Naive thymus-derived CD8-positive, alpha-beta T cell (primary cell): ENCODE measurements around the gene DCPS. TPM values are rescaled to one million over a fixed set of nuclear protein-coding genes. Genes with fewer than 3 reads are reported as not detected.
"Not testable (repeated sequence)": the region's sequence is repeated elsewhere in the genome, so short reads cannot be mapped to it uniquely, and the experiment has no call there.

Source experiments
- ATAC-seq, 2 donors: fragments of 150-1000 bp; cut with Tn5 transposase in 1 of 2; sonication (Bioruptor Pico), chemical (Tn5 transposase) in 1 of 2; 1 replicate in 1 of 2; 2 replicates in 1 of 2; pipeline ENCODE4 v1.10.0; 2021; ENCODE audit warnings: mild to moderate bottlenecking in 2 of 2, moderate library complexity in 2 of 2
- POLR2A ChIA-PET: fragments of 350-600 bp; sonication (Branson Sonifier 250); formaldehyde crosslinking; loops from one replicate; lab custom pipeline; 2021; ENCODE audit warnings: antibody characterized with exemption; lab: Charles Lee
- DNase-seq, 10 donors: peaks; one replicate each; pipeline versions ENCODE4 v3.0.0 to v3.0.0-alpha.2; 2020 to 2022
- H3K27ac Mint-ChIP-seq, 10 donors: one replicate each; pipeline ENCODE4 v1.8.0; 2020 to 2022; ENCODE audit warnings: mild to moderate bottlenecking in 10 of 10, mixed read lengths in 10 of 10, moderate library complexity in 4 of 10, inconsistent platforms in 1 of 10
- H3K27me3 Mint-ChIP-seq, 5 donors: one replicate each; pipeline ENCODE4 v1.8.0; 2021 to 2022; ENCODE audit warnings: mixed read lengths in 5 of 5
- H3K36me3 Mint-ChIP-seq, 3 donors: one replicate each; pipeline ENCODE4 v1.8.0; 2020 to 2022; ENCODE audit warnings: mixed read lengths in 3 of 3, mild to moderate bottlenecking in 2 of 3, inconsistent platforms in 1 of 3
- H3K4me1 Mint-ChIP-seq, 4 donors: one replicate each; pipeline ENCODE4 v1.8.0; 2021 to 2022; ENCODE audit warnings: mixed read lengths in 4 of 4
- H3K4me3 Mint-ChIP-seq, 10 donors: one replicate each; pipeline ENCODE4 v1.8.0; 2020 to 2022; ENCODE audit warnings: mild to moderate bottlenecking in 10 of 10, mixed read lengths in 10 of 10, moderate library complexity in 6 of 10, inconsistent platforms in 1 of 10
- H3K9me3 Mint-ChIP-seq, 9 donors: one replicate each; pipeline ENCODE4 v1.8.0; 2020 to 2022; ENCODE audit warnings: mixed read lengths in 9 of 9, mild to moderate bottlenecking in 3 of 9, inconsistent platforms in 1 of 9, moderate library complexity in 1 of 9
- polyA plus RNA-seq, 3 donors: library from polyadenylated mRNA; unstranded; fragments of 300-500 nt; fragmentation: Illumina TruSeq; gene quantifications; one replicate each; pipeline ENCODE4 v1.2.3, GENCODE V29; 2021
- total RNA-seq, 8 experiments: library from RNA in 2 of 8; stranded (reverse) in 2 of 8; gene quantifications; one replicate each; pipeline ENCODE4 v1.2.3 and lab custom pipeline; 2021 to 2026

The DCPS gene
- total and polyA plus RNA-seq, 5 experiments from 2014 or later, result 13.9 to 47.2 (median 36.7) TPM

DNA sequence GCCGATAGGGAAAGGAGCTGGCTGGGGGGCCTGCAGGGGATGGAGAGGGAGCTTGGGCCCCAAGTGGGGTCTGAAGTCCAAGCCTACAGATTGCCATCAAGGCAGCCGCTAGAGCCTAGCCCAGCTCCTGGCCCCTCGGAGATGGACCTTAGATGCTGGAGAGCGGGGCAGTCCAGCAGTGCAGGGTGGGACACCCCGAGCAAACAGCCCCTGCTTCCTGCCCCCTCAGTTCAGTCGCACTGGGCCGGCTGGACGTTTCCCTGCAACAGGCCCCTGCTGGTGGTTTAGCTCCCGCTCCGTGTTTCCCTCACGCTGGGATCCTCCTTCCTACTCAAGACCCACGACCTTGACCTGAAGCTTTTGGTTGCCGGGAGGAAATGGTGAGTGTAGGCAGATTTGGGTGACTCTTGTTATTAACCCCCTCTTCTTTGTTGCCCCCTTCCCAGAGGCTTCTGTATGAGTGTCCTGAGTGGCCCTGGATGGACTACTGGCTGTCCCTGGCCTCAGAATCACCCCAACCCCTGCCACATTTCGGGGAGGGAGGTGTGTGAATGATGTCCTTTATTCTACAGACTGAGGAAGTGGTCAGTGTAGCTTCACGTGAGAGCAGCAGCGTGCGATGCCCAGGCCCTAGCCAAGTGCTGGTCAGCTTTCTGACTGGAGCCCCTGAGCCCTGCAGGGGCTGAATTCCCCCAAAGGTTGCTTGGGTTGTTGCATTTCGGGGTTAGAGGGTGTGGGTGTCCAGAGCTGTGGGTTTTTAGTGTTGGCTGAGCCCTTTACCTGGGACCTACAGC lies 54.3 kb downstream of the DCPS start:
- POLR2A ChIA-PET, result no interaction called here
- H3K27ac Mint-ChIP-seq, result peak overlapping the region in 1 of 10 donors; percentile 28
- ATAC-seq, result no peak
- peak overlapping the region in 3 of 10 donors; percentile 43 to 82 (median 68) for H3K4me3 Mint-ChIP-seq
- no peaks in the 10 kb centered on the region for H3K36me3 Mint-ChIP-seq
- H3K27me3 Mint-ChIP-seq, result no peaks in the 10 kb centered on the region
- DNase-seq, result no peak
- H3K4me1 Mint-ChIP-seq, result peaks cover 7 to 37% (median 23%) of the 10 kb centered on the region in 4 donors
- H3K9me3 Mint-ChIP-seq, result peaks cover 0 to 1% (median 0%) of the 10 kb centered on the region in 9 donors

DNA sequence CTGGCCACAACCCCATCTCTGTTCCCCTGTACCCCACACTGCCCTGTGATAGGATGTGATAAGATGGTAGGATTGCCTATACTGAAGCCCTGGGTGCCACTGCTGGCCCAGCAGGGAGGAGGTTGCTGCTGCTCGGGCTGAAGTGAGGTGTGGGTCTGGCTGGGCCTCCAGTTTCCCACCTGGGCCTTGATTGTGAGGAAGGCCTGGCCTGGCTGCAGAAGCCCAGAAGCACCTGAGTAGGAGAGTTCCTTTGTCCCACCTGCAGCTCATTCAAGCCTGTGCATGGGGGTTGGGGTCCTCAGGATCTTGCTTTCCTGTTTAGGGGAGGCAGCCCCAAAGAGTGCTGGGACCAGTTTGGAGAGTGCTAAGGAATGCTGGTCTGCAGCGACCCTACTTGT lies 54.9 kb downstream of the DCPS start:
- no peak for DNase-seq
- H3K27ac Mint-ChIP-seq, result no peak overlapping the region
- POLR2A ChIA-PET, result no interaction called here
- H3K9me3 Mint-ChIP-seq, result peaks cover 0 to 1% (median 0%) of the 10 kb centered on the region in 9 donors
- no peak for ATAC-seq
- no peaks in the 10 kb centered on the region for H3K36me3 Mint-ChIP-seq
- H3K27me3 Mint-ChIP-seq, result no peaks in the 10 kb centered on the region
- no peak overlapping the region for H3K4me3 Mint-ChIP-seq
- H3K4me1 Mint-ChIP-seq, result peaks cover 7 to 31% (median 19%) of the 10 kb centered on the region in 4 donors

DNA sequence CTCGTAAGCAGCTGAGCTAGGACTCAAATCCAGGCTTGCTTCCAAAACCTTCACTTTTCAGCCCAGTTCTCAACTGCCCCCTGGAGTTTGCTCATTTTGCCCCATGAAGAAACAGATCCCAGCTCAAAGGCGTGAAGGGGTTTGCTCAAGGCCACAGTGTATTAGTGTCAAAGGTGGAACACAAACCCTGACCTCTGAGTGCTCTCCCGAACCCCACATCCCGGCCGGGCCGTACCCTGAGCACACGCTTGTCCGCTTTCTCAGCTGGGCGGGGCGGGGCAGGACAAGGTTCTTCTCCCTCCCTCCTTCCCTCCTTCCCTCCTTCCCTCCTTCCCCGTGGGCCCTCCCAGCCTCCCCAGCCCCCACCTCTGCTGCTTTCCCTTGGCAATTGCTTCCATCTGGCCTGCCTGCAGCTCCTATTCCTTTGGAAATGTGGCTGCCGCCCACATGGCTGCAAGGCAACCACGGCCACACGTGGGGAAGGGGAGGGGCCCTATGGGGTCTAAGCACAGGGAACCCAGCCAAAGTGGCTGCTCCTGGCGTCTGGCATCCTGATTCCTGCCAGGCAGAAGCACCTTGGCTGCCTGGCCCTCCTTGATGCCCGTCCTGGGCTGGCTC lies 55.7 kb downstream of the DCPS start:
- no peak overlapping the region for H3K27ac Mint-ChIP-seq
- POLR2A ChIA-PET, result no interaction called here
- H3K27me3 Mint-ChIP-seq, result no peaks in the 10 kb centered on the region
- H3K4me3 Mint-ChIP-seq, result no peak overlapping the region
- DNase-seq (no peak), ATAC-seq (no peak)
- H3K4me1 Mint-ChIP-seq, result peaks cover 7 to 25% (median 15%) of the 10 kb centered on the region in 4 donors
- H3K9me3 Mint-ChIP-seq, result peaks cover 0 to 1% (median 0%) of the 10 kb centered on the region in 9 donors
- no peaks in the 10 kb centered on the region for H3K36me3 Mint-ChIP-seq

DNA sequence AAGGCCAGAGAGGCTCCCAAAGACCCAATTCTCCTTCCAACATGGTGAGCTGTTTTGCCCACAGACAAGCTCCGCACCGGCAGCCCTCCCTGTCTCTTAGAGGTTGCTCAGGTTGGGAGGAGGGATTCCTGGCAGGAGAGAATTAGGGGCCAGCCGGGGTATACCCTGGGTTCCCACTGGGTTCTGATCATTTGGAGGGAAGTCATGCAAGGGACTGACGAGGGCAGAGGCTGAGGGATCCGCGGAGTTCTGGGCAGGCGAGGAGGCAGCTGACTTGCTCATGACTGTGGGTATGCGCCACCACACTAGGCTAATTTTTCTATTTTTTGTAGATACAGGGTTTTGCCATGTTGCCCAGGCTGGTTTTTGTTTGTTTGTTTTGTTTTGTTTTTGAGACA lies 56.2 kb downstream of the DCPS start:
- no peaks in the 10 kb centered on the region for H3K27me3 Mint-ChIP-seq
- peak overlapping the region in 2 of 10 donors; percentile 9 to 31 for H3K27ac Mint-ChIP-seq
- ATAC-seq (no peak), DNase-seq (no peak)
- peaks cover 0 to 1% (median 0%) of the 10 kb centered on the region in 9 donors for H3K9me3 Mint-ChIP-seq
- H3K4me1 Mint-ChIP-seq, result peaks cover 2 to 20% (median 10%) of the 10 kb centered on the region in 4 donors
- no peak overlapping the region for H3K4me3 Mint-ChIP-seq
- POLR2A ChIA-PET, result no interaction called here
- H3K36me3 Mint-ChIP-seq, result no peaks in the 10 kb centered on the region

DNA sequence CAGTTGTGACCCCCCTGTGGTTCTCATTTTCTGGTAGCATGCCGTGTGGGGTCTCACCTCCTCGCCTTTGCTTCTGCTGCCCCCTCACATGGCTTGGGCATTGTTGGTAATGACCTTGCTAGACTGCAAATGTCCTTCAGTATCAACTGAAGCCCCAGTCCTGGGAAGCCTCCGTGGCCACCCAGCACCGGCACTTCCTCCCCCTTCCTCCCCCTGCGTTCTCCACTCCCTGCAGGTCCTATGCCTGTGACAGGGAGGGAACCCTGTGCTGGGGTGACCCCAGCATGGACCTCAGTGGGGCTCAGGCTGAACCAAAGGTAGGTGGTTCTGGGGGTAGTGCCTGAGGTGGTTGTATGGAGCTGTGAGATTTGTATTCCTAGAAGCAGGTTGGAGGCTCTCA lies 57.5 kb downstream of the DCPS start:
- no peak for ATAC-seq
- no peak for DNase-seq
- peaks cover 0 to 1% (median 0%) of the 10 kb centered on the region in 9 donors for H3K9me3 Mint-ChIP-seq
- POLR2A ChIA-PET, result no interaction called here
- no peak overlapping the region for H3K4me3 Mint-ChIP-seq
- H3K27ac Mint-ChIP-seq, result peak overlapping the region in 1 of 10 donors; percentile 53
- H3K4me1 Mint-ChIP-seq, result peaks cover 2 to 13% (median 9%) of the 10 kb centered on the region in 4 donors
- H3K27me3 Mint-ChIP-seq, result no peaks in the 10 kb centered on the region
- H3K36me3 Mint-ChIP-seq, result no peaks in the 10 kb centered on the region

DNA sequence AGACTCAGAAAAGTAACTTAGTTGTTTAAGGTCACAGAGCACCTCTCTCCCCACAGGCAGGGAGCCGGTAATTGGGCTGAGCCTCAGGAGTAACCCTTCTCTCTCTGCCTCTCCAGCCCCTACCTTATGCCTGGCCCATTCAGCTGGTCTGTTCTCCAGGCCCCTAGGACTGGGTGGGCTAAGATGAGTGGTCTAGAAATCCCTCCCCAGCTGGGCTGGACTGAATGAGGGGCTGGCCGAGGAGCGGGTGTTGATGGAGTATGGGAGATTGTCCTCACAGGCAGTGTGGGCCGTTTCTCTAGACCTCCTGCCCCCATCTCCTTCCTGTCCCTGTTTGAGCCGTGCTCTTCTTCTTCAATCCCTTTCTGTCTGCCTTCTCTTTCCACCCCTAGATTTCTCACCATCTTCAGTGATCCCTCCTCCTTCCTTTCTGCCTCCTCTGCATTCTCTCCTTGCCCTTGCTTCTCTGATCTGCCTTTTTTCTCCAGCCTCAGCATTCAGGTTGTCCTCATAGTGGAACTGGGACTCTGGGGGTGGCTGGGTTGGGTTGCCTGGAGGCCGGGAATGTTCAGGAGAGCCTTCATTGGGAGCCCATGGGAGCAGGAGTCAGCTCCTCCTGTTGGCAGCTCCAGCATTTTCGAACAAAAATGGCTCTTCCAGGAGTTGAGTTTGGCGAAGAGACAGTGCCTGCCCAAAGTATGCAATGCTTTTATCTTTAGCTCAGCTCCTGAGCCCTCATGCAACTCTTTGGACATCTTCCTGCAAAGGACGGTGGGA lies 59.2 kb downstream of the DCPS start:
- no peaks in the 10 kb centered on the region for H3K9me3 Mint-ChIP-seq
- no peaks in the 10 kb centered on the region for H3K36me3 Mint-ChIP-seq
- no peaks in the 10 kb centered on the region for H3K27me3 Mint-ChIP-seq
- peak overlapping the region in 1 of 10 donors; percentile 33 for H3K27ac Mint-ChIP-seq
- no peak for DNase-seq
- ATAC-seq, result no peak
- POLR2A ChIA-PET, result no interaction called here
- no peak overlapping the region for H3K4me3 Mint-ChIP-seq
- peaks cover 0 to 10% (median 7%) of the 10 kb centered on the region in 4 donors for H3K4me1 Mint-ChIP-seq

DNA sequence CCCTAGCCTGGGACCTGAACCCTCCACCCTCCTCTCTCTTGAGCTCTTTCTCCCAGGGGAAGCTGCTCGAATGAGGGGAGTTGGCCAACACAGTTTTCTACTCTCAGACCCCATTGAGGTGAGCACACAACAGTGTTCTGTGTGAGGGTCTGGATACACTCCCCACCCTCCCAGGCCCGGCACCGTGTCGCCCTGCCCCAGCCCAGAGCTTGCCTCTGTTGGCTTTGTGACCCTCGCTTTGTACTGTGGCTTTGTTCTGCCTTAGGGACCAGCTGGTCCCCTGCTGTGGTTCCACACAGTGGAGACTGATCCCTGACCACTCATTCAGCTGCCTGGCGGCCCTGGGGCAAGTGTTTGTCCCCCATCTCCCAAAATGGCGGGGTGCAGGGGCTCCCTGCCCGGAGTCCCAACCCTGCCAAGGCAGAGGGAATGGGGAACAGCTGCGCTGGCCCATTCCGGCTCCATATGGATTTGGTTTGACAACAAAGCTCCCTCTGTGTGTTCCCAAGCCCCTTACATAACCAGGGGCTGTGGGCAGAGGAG lies 59.9 kb downstream of the DCPS start:
- no peaks in the 10 kb centered on the region for H3K36me3 Mint-ChIP-seq
- H3K9me3 Mint-ChIP-seq, result no peaks in the 10 kb centered on the region
- no peaks in the 10 kb centered on the region for H3K27me3 Mint-ChIP-seq
- no peak overlapping the region for H3K4me3 Mint-ChIP-seq
- POLR2A ChIA-PET, result no interaction called here
- peaks cover 0 to 11% (median 7%) of the 10 kb centered on the region in 4 donors for H3K4me1 Mint-ChIP-seq
- ATAC-seq (no peak), DNase-seq (no peak)
- H3K27ac Mint-ChIP-seq, result no peak overlapping the region

DNA sequence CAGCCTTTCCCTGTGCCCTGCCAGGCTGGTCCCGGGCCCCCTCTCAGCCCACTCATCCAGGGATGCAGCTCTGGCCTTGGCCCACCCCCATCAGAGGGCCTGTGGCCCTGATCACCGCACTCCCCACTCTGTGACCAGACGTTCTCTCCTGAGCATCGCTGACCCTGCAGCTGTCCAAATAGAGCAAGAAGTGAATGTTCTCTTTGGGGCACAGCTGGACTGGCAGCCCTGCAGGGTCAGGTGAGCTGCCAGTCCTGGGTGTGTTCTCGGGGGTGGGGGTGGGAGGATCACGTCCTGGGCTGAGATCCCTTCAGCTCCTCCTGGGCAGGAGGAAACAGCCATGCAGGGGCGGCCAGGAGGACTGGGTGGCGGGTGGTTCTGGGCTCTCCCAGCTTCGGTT lies 60.9 kb downstream of the DCPS start:
- H3K4me1 Mint-ChIP-seq, result peaks cover 0 to 15% (median 8%) of the 10 kb centered on the region in 4 donors
- H3K4me3 Mint-ChIP-seq, DNase-seq, ATAC-seq, H3K36me3 Mint-ChIP-seq, H3K27ac Mint-ChIP-seq, H3K27me3 Mint-ChIP-seq, POLR2A ChIA-PET, H3K9me3 Mint-ChIP-seq: not testable (repeated sequence)

DNA sequence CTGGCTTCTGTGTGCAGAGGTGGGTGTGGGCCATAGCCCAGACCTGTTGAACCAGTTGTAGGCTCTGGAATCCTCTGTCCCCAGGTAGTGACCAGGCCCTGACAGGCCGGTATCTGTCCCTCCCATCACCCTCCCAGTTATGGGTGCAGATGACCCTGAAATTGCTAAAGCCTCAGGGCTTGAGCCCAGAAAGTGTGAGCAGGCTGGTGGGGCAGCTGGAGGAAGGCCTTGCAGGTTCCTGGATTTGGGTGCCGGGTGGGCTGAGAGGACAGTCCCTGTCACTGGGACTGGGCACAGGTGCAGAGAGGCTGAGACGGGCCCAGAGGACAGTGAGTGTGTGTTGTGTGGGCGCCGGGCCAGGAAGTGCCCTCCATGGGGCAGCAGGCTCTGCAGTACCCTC lies 61.6 kb downstream of the DCPS start:
- H3K27me3 Mint-ChIP-seq, POLR2A ChIA-PET, H3K4me3 Mint-ChIP-seq, H3K36me3 Mint-ChIP-seq, DNase-seq, ATAC-seq, H3K9me3 Mint-ChIP-seq, H3K27ac Mint-ChIP-seq: not testable (repeated sequence)
- H3K4me1 Mint-ChIP-seq, result peaks cover 0 to 17% (median 8%) of the 10 kb centered on the region in 4 donors

DNA sequence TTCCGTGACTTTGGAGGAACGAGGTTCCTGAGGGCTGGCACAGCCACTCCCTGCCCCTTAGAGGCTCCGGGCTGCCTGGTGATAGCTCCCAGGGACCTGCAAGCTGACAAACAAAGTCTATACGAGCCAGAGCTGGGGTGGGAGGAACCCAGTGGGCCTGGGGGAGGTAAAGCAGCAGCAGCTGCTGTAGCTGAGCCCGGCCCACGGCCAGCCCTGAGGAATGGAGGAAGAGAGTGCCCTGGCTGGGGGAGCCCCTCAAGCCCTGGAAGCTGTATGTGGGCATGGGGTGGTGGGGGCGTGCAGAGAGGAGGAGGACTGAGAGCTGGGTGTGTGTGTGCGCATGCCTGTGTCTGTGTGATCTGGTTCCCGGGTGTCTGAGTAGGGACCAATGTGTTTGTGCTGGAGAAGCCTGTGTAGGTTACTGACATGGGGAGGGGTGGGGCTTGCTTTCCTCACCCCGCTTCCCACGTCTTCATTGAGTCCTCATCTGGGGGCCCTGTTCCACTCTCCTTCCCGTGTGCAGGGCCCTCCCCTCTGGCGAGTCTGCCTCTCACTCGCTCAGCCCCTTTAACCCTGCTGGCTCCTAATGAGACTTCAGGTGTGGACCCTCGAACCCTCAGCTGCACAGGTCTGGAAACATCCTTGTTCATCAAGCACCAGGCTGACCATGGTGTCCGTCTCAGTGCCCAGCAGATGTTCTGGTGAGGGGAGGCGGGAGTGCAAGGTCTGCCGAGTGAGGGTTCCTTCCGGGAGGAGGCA lies 62.4 kb downstream of the DCPS start:
- no peak for ATAC-seq
- Mint-ChIP-seq H3K27me3 (no peaks in the 10 kb centered on the region), H3K9me3 (no peaks in the 10 kb centered on the region), H3K4me1 (peaks cover 0 to 17% (median 8%) of the 10 kb centered on the region in 4 donors), H3K27ac (peak overlapping the region in 2 of 10 donors; percentile 43 to 64), H3K36me3 (no peaks in the 10 kb centered on the region), H3K4me3 (peak overlapping the region in 7 of 10 donors; percentile 11 to 48 (median 36))
- POLR2A ChIA-PET, result no interaction called here
- DNase-seq, result no peak

DNA sequence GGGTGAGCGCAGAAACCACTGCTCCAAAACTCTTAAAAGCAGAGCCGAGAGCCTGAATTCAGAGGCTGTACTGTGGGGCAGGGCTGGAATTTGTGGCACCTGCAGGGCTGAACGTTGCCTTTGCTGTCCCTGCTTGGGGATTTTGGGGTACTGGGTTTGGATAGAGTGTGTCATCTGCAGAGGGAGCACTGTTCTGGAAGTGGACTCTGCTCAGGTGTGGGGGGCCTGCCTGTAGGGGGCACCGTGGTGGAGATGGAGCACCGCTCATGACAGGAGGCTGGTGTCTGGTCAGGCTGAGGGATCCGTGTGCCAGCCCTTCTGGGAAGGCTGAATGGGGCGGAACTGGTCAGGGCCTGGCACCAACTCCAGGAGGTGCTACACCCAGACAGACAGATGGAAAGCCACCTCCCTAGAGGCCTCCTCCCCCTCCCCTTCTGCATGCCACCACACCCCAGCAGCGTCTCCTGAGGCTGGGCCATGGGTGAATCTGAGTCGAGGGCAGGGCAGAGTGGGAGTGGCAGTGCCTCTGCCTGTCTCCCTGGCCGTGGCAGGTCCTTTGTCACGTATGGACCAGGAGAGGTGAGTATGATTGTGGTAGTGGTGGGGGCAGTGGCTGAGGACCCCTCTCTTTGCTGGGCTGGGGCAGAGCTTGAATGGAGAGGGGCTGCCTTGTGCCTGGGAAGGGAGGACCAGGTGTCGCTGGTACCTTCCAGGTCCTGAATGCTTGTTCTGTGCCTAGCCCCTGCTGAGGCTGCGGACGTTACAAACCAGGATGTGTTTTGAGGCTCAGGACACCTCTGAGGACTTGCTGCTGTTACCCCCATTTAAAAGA lies 63.2 kb downstream of the DCPS start:
- H3K9me3 Mint-ChIP-seq, H3K36me3 Mint-ChIP-seq, H3K27me3 Mint-ChIP-seq, POLR2A ChIA-PET, DNase-seq, ATAC-seq: not testable (repeated sequence)
- peak overlapping the region in 2 of 10 donors; percentile 6 to 64 for H3K27ac Mint-ChIP-seq
- H3K4me1 Mint-ChIP-seq, result peaks cover 0 to 17% (median 8%) of the 10 kb centered on the region in 4 donors
- peak overlapping the region in 6 of 10 donors; percentile 11 to 48 (median 40) for H3K4me3 Mint-ChIP-seq
